ENCODE results near the gene DNAJC1. TPM values are rescaled to one million over a fixed set of nuclear protein-coding genes. Genes with fewer than 3 reads are reported as not detected.
"Not testable (repeated sequence)": the region's sequence is repeated elsewhere in the genome, so short reads cannot be mapped to it uniquely, and the experiment has no call there.

The DNAJC1 gene
- total RNA-seq, 1 donor from 2014 or later, result 103 TPM

GRCh38 chr10:22026287-22026686, 22.8 kb upstream of the DNAJC1 start:
- Histone ChIP-seq H3K36me3 (ENCODE audit: control insufficient read depth, insufficient read depth, low read length) (no peaks in the 10 kb centered on the region), H3K27me3 (ENCODE audit: control insufficient read depth, insufficient read depth, low read length) (no peaks in the 10 kb centered on the region), H3K4me3 (ENCODE audit: low read depth, low read length) (no peak overlapping the region)
- TF ChIP-seq CTCF (IDR thresholded peaks at IDR 0.05; ENCODE audit: insufficient read depth, low read length, poor library complexity, severe bottlenecking), result no peak
- DNase-seq (ENCODE audit: low read depth), result no peak

DNA sequence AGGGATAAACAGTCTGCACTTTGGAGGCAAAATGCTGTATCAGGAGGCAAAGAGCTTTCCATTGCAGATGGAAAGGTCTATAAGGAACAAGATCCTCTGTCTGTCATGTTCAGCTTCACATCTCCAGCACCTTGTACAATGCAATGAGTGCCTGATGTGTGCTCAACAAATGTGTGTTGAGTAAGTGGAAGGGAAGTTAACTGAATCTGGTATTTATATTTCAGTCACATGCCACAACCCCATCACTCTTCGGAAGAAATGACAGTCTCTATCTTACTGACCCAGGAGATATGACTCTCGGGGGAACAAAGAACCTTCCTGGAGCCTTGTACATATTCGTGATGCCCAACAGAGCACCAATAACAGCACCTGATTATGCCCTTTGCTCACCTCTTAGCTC, 20.0 kb upstream of the DNAJC1 start:
- Histone ChIP-seq H3K27me3 (ENCODE audit: control insufficient read depth, insufficient read depth, low read length) (no peaks in the 10 kb centered on the region), H3K36me3 (ENCODE audit: control insufficient read depth, insufficient read depth, low read length) (no peaks in the 10 kb centered on the region), H3K4me3 (ENCODE audit: low read depth, low read length) (no peak overlapping the region)
- DNase-seq (ENCODE audit: low read depth), result no peak
- TF ChIP-seq CTCF (IDR thresholded peaks at IDR 0.05; ENCODE audit: insufficient read depth, low read length, poor library complexity, severe bottlenecking), result no peak

- TF ChIP-seq CTCF (IDR thresholded peaks at IDR 0.05; ENCODE audit: insufficient read depth, low read length, poor library complexity, severe bottlenecking), result no peak
Measured at GRCh38 chr10:22022257-22023032, 18.9 kb upstream of the DNAJC1 start.

DNA sequence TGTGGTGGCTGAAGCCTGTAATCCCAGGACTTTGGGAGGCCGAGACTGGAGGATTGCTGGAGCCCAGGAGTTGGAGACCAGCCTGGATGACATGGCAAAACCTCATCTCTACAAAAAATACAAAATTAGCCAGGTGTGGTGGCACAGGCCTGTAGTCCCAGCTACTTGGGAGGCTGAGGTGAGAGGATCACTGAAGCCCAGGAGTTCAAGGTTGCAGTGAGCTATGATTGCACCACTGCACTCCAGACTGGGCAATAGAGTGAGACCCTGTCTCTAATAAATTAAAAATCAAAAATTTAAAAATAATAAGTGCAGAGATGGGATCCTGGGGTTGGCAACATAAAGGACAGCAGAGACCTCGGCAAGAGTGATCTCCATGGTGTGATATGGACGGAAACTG, 17.6 kb upstream of the DNAJC1 start:
- not testable (repeated sequence) for H3K4me3 ChIP-seq (ENCODE audit: low read depth, low read length); DNase-seq (ENCODE audit: low read depth); H3K27me3 ChIP-seq (ENCODE audit: control insufficient read depth, insufficient read depth, low read length); H3K36me3 ChIP-seq (ENCODE audit: control insufficient read depth, insufficient read depth, low read length)

More at GRCh38 chr10:22022257-22023032, 18.9 kb upstream of the DNAJC1 start:
- Histone ChIP-seq H3K4me3 (ENCODE audit: low read depth, low read length) (no peak overlapping the region), H3K27me3 (ENCODE audit: control insufficient read depth, insufficient read depth, low read length) (no peaks in the 10 kb centered on the region), H3K36me3 (ENCODE audit: control insufficient read depth, insufficient read depth, low read length) (no peaks in the 10 kb centered on the region)
- no peak for DNase-seq (ENCODE audit: low read depth)

DNA sequence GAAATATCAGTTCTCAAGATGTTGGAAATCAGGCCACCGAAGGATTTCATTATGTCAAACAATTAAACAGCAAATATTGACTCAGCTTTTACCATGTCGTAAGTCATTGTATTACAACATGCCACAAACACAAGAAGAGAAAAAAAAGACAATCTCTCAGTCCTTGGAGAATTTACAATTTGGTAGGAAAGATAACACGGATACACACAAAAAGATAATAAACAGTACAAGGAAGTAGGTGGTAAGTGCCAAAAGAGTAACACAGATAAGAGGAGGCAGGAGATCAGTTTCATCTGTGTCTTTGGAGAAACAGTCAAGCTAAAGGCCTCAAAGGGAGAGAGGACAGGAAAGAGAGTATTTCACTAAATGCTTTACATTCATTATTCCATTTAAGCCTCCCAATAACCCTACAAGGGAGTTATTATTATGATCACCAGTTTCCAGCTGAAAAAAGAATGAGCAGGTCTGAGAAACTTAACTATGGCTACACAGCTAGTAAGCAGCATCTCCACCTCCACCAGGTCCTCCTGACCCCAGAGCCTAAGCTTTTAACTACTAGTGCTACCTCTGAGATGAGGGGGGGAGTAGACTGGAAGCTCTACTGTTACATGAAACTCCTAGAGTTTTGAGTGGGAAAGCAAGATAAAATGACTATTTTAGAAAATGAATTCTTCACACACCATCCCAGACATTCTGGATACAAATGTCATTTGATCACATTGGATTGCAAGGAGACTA, 13.9 kb upstream of the DNAJC1 start:
- Histone ChIP-seq H3K36me3 (ENCODE audit: control insufficient read depth, insufficient read depth, low read length) (no peaks in the 10 kb centered on the region), H3K27me3 (ENCODE audit: control insufficient read depth, insufficient read depth, low read length) (no peaks in the 10 kb centered on the region), H3K4me3 (ENCODE audit: low read depth, low read length) (no peak overlapping the region)
- no peak for TF ChIP-seq CTCF (IDR thresholded peaks at IDR 0.05; ENCODE audit: insufficient read depth, low read length, poor library complexity, severe bottlenecking)
- no peak for DNase-seq (ENCODE audit: low read depth)

DNA sequence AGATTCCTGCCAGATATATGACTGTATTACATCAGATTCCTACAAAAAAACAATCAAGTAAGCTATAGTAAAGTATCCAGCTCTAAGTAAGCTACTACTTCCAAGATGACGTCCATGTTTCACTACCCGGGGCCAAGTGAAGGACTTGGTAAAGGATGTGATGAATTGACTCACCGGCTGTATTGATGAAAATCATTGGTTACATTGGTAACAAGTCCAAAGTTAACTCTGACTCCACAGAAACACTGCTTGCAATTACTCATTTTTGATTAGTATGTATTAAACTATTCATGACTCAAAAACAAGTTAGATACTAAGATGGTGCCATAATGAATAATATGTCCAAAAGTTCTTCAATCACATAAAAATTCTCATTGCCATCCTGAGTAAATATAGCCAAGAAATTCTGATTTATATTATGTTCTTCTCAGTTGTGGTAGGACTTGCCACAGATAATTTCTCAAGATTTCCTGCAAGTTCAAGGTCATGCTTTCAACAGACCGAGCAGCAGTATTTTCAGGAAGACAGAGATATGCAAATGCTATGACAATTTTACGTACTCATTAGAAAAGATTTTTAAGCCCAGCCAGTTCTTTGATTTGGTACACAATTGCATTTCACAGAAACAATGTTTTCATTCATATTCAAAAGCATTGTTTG, 12.6 kb upstream of the DNAJC1 start:
- H3K4me3 ChIP-seq (ENCODE audit: low read depth, low read length), result no peak overlapping the region
- no peak for DNase-seq (ENCODE audit: low read depth)
- no peaks in the 10 kb centered on the region for H3K27me3 ChIP-seq (ENCODE audit: control insufficient read depth, insufficient read depth, low read length)
- TF ChIP-seq CTCF (IDR thresholded peaks at IDR 0.05; ENCODE audit: insufficient read depth, low read length, poor library complexity, severe bottlenecking), result no peak
- H3K36me3 ChIP-seq (ENCODE audit: control insufficient read depth, insufficient read depth, low read length), result no peaks in the 10 kb centered on the region
